GM19468 (cell line): ENCODE results near the gene MRGPRD.

Source experiments
- ATAC-seq: cut with Tn5 transposase; IDR thresholded peaks from one replicate; pipeline ENCODE4 v1.9.1; 2021; ENCODE audit warnings: mild to moderate bottlenecking, moderate library complexity, moderate number of reproducible peaks; ENCODE audit not compliant: unreplicated experiment; ENCODE audit errors: extremely low read depth

Gene MRGPRD

GRCh38 chr11:68955607-68955958 lies 25.2 kb downstream of the MRGPRD start:
- ATAC-seq, result no peak

DNA sequence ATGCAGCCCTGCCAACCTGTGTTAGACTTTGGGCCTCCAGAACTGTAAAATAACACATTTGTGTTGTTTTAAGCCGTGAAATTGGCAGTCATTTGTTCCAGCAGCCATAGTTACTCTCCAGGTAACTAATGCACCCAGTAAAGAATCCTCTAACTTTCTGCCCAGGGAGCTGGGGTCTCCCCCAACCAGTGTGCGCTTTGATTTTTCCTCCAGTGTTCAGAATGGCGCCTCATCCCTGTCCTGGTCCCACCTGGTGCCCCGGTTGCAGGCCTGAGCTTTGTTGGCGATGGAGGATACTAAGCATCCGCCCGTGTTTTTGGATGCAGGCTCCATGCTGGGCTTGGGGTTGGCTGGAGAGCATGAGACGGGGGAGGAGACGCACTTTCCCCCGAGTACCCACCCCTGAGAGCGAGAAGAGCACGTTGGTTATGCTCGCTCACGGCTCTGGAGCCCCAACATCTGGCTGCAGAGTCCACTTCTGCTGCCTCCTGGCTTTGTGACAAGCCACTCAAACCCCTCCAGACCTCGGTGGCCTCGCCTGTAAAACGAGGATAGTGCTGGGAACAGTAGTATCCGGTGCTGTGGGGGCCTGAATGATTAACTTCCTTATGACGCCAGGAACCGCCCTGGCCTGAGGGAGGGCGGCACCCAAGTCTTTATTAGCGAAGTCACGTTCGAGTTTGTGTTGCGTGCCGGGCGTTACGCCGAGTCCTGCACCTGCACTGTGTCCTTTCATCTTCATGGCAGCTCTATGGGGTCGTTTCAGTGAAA lies 25.8 kb downstream of the MRGPRD start:
- no peak for ATAC-seq

GRCh38 chr11:68950762-68951161 lies 30.0 kb downstream of the MRGPRD start:
- ATAC-seq, result no peak

- ATAC-seq, result no peak
Observed at GRCh38 chr11:68950270-68950669, 30.5 kb downstream of the MRGPRD start.

DNA sequence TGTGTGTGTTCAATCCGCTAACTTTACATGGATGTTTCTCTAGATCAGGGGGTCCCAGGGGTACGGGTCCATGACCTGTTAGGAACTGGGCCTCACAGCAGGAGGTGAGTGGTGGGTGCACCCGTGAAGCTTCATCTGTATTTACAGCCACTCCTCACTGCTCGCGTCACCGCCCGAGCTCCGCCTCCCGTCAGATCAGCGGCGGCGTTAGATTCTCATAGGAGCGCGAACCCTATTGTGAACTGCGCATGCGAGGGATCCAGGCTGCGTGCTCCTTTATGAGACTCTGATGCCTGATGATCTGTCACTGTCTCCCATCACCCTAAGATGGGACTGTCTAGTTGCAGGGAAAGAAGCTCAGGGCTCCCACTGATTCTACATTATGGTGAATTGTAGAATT lies 31.9 kb downstream of the MRGPRD start:
- ATAC-seq, result no peak

DNA sequence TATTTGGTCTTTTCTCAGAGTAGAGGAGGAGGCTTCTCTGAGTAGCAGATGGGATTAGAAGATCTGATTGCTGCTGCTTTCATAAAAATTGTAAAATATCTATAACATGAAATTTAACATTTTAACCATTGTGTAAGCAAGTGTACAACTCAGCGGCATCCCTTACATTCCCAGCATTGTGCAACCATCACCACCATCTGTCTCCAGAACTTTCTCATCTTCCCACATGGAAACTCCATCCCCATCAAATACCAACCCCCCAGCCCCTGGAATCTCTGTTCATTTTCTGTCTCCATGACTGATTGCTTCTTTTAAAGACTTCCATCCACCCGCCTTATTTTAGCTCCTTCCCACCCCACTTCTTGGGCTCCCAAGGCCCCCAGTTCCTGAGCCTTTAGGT lies 32.3 kb downstream of the MRGPRD start:
- no peak for ATAC-seq

DNA sequence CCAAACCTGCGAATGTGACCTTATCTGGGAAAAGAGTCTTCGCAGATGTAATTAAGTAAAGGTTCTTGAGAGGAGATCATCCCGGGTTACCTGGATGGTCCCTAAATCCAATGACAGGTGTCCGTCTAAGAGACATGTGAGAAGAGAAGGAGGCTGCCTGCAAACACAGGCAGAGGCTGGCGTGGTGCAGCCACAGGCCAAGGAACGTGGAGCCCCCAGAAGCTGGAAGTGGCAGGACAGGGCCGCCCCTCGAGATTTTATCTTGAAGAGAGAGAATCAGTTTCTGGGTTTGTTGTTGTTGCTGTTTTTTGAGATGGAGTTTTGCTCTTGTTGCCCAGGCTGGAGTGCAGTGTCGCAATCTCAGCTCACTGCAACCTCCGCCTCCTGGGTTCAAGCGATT lies 33.6 kb downstream of the MRGPRD start:
- no peak for ATAC-seq

DNA sequence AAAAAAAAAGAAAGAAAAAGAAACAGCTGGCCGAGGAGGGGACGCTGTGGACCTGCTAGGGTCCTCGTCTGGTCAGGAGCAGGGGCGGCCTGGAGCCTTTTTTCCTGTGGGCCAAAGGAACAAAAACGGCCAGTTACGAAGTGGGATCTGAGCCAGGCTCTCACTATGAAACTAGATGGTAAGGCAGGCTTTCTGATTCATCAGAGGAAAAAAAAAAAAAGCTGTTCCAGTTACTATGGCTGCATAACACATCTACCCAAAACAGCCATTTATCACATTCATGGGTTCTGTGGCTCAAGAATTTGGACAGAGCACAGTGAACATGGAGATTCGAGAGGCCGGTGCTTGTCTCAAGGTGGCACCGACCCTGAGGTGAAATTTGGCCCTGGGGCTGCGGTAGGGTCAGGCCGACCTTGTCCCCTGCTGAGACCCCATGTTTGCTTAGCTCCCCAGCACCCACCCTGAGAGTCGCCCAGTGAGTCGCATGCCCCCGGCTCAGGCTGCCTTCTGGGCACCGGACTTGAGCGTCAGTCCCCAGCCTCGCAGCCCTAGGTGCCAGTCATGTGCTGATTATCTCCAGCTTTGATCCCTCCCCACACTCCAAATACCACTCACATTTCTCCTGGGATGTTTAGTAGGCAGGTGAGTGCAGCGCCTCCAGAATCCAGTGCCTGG lies 34.2 kb downstream of the MRGPRD start:
- no peak for ATAC-seq

- no peak for ATAC-seq
Observed at GRCh38 chr11:68942751-68943271, 38.0 kb downstream of the MRGPRD start.

GRCh38 chr11:68942095-68942620 lies 38.6 kb downstream of the MRGPRD start:
- ATAC-seq, result no peak

- no peak for ATAC-seq
Observed at GRCh38 chr11:68941324-68942094, 39.3 kb downstream of the MRGPRD start.

GRCh38 chr11:68940651-68941323 lies 40.0 kb downstream of the MRGPRD start:
- no peak for ATAC-seq

GRCh38 chr11:68939583-68940555 lies 40.9 kb downstream of the MRGPRD start:
- no peak for ATAC-seq

GRCh38 chr11:68938816-68939582 lies 41.8 kb downstream of the MRGPRD start:
- ATAC-seq, result no peak

GRCh38 chr11:68938088-68938487 lies 42.7 kb downstream of the MRGPRD start:
- no peak for ATAC-seq

DNA sequence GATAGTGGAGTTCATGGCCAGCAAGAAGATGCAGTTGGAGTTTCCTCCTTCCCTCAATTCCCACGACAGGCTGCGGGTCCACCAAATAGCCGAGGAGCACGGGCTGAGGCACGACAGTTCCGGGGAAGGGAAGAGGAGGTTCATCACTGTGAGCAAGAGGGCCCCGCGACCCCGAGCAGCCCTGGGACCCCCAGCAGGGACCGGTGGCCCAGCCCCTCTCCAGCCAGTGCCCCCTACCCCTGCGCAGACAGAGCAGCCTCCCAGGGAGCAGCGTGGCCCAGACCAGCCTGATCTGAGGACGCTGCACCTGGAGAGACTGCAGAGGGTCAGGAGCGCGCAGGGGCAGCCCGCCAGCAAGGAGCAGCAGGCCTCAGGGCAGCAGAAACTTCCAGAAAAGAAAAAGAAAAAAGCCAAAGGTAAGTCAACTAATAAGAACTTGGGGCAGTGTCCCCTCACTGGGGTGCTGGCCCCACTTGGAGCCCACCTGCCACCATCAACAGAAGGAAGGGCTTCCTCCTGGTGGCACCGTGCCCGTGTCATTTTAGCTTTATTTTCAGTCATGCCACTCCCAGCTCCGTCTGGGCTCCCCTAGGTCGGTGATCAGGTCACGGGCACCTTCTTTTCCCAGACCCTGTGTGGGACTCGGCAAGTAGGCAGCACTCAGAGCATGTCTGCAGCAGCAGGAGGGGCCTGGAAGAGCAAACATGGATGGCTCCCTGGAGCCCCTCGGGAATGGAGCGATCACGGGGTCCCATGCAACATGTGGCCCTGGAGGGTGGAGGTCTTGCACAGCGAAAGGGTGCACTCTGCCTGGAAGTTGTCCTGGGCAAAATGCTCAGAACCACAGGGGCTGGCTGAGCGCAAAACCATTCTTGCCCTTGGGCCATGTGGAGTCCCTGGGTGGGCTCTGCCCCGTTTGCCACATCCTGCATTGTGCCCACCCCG lies 43.8 kb downstream of the MRGPRD start:
- no peak for ATAC-seq

GRCh38 chr11:68936358-68936636 lies 44.5 kb downstream of the MRGPRD start:
- no peak for ATAC-seq
